GM18868 (cell line): ENCODE measurements around the gene CD63.

Experiments used
- ATAC-seq: cut with Tn5 transposase; IDR thresholded peaks from one replicate; pipeline ENCODE4 v1.9.1; 2021; ENCODE audit warnings: mild to moderate bottlenecking, moderate library complexity; ENCODE audit not compliant: unreplicated experiment

The CD63 gene

GRCh38 chr12:55707219-55707671, 21.6 kb downstream of the CD63 start:
- ATAC-seq: no peak

DNA sequence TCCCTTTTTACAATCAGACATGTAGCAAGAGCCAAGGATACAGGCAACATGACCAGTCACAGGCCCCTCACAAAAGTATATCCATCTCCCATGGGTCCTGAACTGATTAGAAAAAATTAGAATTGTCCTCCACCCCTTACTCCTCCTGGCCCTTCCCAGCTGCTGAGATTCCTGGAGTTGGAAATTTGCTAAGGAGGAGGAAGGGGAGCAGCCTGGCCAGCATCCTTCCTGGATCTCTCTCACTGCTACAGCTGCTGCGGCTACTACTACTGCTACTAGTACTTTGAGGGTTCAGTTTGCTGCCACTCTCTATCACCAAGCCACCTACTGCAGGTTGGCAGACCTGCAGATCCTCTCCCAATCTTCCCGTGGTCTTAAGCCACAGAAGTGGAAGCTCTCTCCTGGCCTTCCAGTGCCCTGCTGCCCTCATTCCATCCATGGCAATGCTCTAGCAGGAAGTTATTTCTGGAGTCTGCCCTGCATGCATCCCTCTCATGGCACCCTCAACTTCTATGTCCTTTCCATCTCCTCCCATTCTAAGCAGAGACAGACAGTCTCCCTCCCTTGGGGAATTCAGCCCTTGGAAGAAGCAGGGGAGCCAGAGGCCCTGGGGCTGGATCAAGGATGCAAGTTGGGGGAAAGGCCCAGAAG, 22.1 kb downstream of the CD63 start:
- no peak for ATAC-seq

DNA sequence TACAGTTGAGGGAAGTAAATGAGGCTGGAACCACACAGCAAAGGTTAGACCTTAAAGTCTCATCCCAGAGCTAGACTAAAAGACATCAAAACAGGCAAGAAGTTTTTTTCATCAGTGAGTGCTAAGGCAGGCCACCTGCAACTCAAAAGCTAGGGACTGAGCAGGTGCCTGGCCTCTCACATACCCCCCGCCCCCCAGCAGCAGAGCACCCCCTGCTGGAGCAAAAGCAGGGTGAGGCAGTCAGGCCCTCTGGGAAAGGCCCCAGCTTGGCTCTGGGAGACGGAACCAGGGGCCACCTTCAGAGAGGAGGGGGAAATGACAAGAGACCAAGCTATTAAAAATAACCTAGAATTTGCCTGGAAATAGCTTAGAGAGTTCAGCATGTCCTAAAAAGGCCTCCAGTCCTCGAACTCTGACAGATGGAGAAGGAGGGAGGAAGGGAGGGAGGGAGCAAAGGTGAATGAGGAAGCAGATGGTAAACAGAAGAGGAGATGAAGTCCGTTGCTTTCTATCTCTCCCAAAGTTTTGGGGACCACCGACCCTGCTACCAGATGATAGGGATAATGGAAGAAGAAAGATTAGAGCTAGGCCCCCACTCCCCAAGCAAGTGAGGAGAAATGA, 22.9 kb downstream of the CD63 start:
- no peak for ATAC-seq

DNA sequence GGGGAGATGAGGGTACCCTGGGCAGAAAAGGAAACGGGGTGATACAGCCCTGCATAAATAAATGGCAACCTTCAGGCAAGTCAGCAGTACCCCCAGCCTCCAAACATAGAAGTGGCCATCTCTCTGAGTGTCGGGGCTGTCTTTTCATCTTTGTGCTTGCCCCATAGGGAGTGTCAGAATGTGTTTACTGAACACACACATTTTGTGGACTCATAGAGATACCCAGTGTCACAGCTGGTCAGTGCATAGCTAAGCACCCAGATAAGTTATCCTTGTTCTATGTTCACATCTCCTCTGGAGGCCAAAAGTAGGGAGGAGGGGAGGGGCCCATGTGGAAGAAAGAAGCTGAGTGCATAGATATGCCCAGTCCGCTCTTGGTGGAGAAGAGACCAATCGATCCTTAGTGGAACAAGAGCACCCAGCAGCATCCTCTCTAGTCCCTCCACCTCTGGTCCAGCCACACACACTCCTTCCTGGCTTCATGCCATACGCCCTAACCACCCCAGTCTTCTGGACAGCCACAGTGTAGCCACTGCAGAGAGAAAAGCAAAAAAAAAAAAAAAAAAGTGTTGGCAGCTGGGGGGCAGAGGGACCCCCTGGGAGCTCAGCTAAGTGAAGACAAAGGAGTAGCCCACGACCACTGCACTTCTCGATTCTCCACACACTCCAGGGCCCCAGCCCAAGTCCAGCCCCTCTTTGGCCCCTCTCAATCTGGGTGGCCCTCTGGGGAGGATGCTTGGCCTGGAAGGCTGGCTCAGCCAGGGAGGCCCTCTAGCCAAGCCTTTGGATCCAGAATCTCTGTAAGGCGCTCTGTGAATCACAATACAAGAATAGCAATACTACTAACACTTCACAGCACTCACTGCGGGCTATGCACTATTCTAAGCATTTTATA, 23.7 kb downstream of the CD63 start:
- no peak for ATAC-seq

- ATAC-seq: no peak
These were observed 24.7 kb downstream of the CD63 start for GRCh38 chr12:55703901-55704761.

GRCh38 chr12:55703288-55703687, 25.5 kb downstream of the CD63 start:
- ATAC-seq: no peak

GRCh38 chr12:55702861-55703260, 25.9 kb downstream of the CD63 start:
- ATAC-seq: no peak

DNA sequence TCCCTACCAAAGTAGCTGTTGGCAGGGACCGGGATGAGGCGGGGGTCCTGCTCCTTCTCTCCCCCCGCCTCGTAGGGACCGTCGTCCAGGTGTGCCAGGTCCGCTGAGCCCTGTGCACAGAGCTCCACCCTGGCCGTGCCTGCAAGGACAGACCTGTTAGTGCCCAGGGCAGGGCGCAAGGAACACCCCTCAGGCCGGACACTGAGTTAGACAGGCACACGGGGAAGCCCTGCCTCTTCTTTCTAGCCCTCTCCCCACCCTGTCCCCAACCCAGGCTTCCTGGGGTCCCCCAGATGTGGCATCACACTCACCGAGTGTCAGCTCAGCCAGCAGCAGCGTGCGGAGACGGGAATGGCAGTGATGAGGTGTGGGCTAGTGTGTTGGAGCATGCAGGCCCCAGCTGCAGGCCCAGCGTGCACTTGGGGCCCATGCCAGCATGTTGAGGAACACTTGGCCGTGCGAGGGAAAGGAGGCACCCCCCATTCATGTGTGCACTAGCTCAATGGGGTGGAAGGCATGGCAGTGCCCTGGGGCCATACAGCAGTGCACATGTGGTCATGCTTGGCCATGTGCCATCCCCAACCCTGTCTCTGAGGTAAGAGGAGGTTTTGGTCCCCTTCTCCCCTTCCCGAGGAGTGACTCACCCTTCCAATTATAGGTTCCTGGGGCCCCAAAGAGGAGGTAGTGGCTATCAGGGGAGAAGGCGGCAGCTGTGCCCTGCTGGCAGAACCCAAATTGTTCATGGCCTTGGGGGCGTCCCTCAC, 28.4 kb downstream of the CD63 start:
- ATAC-seq: no peak

GRCh38 chr12:55699471-55700055, 29.2 kb downstream of the CD63 start:
- no peak for ATAC-seq

DNA sequence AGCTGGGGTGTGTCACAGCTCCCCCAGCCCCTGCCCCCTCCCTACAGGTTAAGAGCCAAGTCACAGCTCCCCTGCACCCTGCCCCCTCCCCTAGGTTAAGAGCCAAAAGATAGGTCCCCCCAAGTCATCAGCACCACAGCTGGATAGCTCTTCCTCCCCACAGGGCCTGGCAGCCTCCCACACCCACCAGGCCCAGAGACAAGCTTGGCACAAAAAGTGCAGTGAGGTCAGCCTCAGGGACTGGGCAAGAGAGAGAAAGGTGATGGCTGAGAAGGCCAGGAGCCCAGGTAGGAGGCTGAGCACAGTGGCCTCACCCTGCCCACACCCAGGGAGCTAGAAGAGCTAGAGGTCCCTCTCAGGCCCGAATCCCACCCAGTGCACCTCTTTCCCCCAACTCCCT, 29.8 kb downstream of the CD63 start:
- no peak for ATAC-seq

GRCh38 chr12:55698241-55698955, 30.4 kb downstream of the CD63 start:
- ATAC-seq: no peak

DNA sequence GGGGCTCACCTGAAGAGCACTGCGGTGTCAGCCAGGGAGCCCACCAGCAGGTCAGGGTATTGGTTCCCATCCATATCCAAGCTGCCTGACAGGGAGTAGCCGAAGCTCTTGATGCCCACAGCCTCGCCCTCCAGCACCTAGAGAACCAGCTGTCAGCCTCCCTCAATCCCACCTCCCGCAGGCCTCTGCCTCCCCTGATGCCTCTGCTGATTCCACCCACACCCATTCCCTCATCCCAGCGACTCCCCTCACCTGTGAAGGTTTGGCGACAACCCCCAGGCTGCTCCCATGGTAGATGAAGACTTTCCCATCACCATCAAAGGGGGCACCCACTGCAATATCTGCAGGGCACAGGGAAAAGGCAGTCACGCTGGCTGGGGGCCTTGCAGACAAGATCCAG, 31.1 kb downstream of the CD63 start:
- ATAC-seq: no peak

DNA sequence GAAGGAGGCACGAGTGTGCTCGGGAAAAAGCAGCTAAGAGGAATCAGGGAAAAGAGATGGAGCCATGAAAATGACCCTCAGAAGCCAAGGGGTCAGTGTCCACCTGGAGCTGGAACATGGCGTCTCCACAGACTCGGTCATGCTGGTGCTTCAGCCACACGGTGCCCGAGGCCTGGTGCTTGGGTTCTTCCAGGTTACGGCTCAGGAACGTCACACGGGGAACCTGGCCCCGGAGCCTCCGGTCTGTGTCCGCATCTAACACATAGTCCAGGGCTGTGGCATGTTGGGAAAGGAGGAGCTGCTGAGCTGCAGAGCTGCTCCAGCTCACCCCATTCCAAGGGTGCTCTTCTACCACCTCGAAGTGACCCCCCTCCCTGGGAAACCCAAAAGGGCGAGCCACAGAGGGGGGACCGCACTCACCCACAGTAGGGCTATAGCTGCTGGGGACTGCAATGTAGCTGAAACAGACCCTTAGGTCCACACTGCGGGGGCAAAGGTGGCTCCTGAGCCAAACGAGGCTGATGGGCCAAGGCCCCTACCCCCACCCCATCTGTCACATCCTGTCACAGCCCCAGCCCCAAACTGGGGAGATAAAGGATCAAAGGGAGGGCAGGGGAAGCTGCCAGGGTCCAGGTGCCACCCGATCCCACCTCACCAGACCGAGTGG, 31.9 kb downstream of the CD63 start:
- no peak for ATAC-seq

DNA sequence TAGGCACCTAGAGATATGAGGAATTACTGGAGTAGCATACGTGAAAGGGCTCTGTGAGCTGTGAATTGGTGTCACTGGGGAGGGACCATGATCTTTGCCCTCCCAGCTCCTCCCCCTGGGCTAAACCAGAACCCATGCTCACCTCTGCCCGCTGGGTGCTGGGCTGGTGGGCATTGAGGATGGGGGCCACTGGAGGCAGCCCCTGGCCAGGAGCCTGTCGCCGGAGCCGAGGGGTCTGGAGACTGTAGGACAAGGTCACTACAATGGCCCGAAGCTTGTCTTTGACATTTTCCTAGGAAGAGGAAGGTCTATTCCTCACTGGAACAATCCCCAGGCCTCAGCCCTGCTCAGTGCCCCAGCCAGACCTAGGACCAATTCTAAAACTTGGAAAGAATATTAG, 32.7 kb downstream of the CD63 start:
- ATAC-seq: no peak

DNA sequence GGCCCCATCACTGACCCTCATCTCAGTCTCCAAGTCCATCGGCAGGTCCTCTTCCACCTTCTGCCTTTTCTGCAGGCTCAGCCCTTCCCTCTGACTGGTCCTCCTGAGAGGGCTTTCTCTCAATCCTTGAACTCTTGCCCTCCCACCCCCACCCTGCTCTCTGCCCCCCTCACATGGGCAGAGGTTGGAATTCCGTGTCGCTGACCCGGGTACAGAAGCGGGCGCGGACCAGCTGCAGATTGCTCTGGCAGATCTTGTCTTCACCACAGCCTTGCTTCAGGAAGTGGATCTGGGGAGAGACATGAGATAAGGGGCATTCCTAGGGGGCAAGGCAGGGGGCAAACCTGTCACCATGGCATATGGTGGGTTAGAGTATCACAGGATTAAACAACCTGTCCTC, 33.5 kb downstream of the CD63 start:
- no peak for ATAC-seq

- ATAC-seq: no peak
These were observed 34.2 kb downstream of the CD63 start for GRCh38 chr12:55694651-55695050.

- no peak for ATAC-seq
These were observed 34.7 kb downstream of the CD63 start for GRCh38 chr12:55694188-55694515.

GRCh38 chr12:55693323-55694187, 35.3 kb downstream of the CD63 start:
- ATAC-seq: no peak
